K562 (cell line): Measurements from ENCODE around the gene GCDH. TPM values are rescaled to one million over a fixed set of nuclear protein-coding genes. Genes with fewer than 3 reads are reported as not detected.

Source experiments
- ADNP ChIP-seq: fragments of 200-800 bp; sonication (Bioruptor generic); IDR thresholded peaks from 2 replicates; pipeline ENCODE4 v1.6.1; 2016; ENCODE audit warnings: missing genetic modification characterization, missing compliant biosample characterization
- BCL6 ChIP-seq: fragments of 250-450 bp; sonication (Bioruptor Pico); IDR thresholded peaks from 2 replicates; pipeline ENCODE4 v1.4.0; 2020
- BDP1 ChIP-seq: IDR thresholded peaks from 3 replicates; pipeline ENCODE4 v1.6.1; 2011; ENCODE audit not compliant: insufficient read length, insufficient read depth
- CC2D1A ChIP-seq: fragments of 450-650 bp; IDR thresholded peaks from 2 replicates; pipeline ENCODE4 v1.6.1; 2017; ENCODE audit warnings: mild to moderate bottlenecking
- ESRRA ChIP-seq: fragments of 450-650 bp; IDR thresholded peaks from 2 replicates; pipeline ENCODE4 v1.6.1; 2014; ENCODE audit warnings: low read depth, mild to moderate bottlenecking, moderate library complexity, borderline replicate concordance
- ETV6 ChIP-seq, 3 experiments: fragments of 150-350 bp in 1 of 3; sonication (generic) in 1 of 3; formaldehyde crosslinking in 1 of 3; IDR thresholded peaks; 2 replicates each; pipeline versions ENCODE4 v1.6.1 to v1.8.0; 2014 to 2022; ENCODE audit warnings: borderline replicate concordance in 2 of 3, low read depth in 2 of 3, antibody characterized with exemption in 1 of 3, low read length in 1 of 3, mild to moderate bottlenecking in 1 of 3, missing genetic modification reagents in 1 of 3
- GATAD2B ChIP-seq: fragments of 450-650 bp; IDR thresholded peaks from 2 replicates; pipeline ENCODE4 v1.6.1; 2017; ENCODE audit warnings: mild to moderate bottlenecking, borderline replicate concordance
- HDAC3 ChIP-seq: fragments of 450-650 bp; IDR thresholded peaks from 2 replicates; pipeline ENCODE4 v1.6.1; 2018; ENCODE audit warnings: borderline replicate concordance, mild to moderate bottlenecking, moderate library complexity; ENCODE audit not compliant: partially characterized antibody
- IRF2 ChIP-seq: sonication (generic); formaldehyde crosslinking; IDR thresholded peaks from 2 replicates; pipeline ENCODE4 v1.8.1; 2022; ENCODE audit warnings: mild to moderate bottlenecking, missing genetic modification reagents
- KAT8 ChIP-seq: fragments of 450-650 bp; IDR thresholded peaks from 2 replicates; pipeline ENCODE4 v1.6.1; 2016; ENCODE audit warnings: low read depth, mild to moderate bottlenecking
- MED1 ChIP-seq: sonication (generic); formaldehyde crosslinking; IDR thresholded peaks from 2 replicates; pipeline ENCODE4 v1.8.1; 2023; ENCODE audit warnings: missing genetic modification reagents, borderline replicate concordance
- RAD51 ChIP-seq: fragments of 450-650 bp; IDR thresholded peaks from 2 replicates; pipeline ENCODE4 v1.7.1; 2016; ENCODE audit warnings: low read depth, mild to moderate bottlenecking, borderline replicate concordance
- SUPT5H ChIP-seq: fragments of 450-650 bp; IDR thresholded peaks from 2 replicates; pipeline ENCODE4 v1.6.1; 2016
- ZNF184 ChIP-seq: sonication (generic); formaldehyde crosslinking; IDR thresholded peaks from 2 replicates; pipeline ENCODE4 v1.5.0; 2020; ENCODE audit warnings: missing genetic modification reagents
- ZNF57 ChIP-seq: fragments of 450-650 bp; formaldehyde crosslinking; IDR thresholded peaks from 2 replicates; pipeline ENCODE4 v1.4.0; 2020; ENCODE audit warnings: mild to moderate bottlenecking, moderate library complexity
- polyA plus RNA-seq, 8 experiments: library from polyadenylated mRNA; depleted of rRNA in 4 of 8; stranded (reverse) in 5 of 8; unstranded in 3 of 8; fragments of >200 nt; fragmentation: Nextera tagmentation in 2 of 8; fragmentation: Illumina TruSeq in 1 of 8; extraction: Ambion mirVana in 2 of 8; extraction: Trizol in 1 of 8; gene quantifications; 2 replicates each; pipeline versions ENCODE4 v1.2.1 to v1.2.3, GENCODE V29; 2011 to 2014; ENCODE audit warnings: inconsistent platforms in 1 of 8, missing spikeins in 1 of 8
- total RNA-seq, 7 experiments: library from RNA; depleted of rRNA in 6 of 7; stranded (reverse); fragments of >200 nt in 6 of 7; fragmentation: Illumina TruSeq in 2 of 7; extraction: Trizol in 2 of 7; gene quantifications; 2 replicates each; pipeline versions ENCODE4 v1.2.1 to v1.2.3, GENCODE V29; 2011 to 2021; ENCODE audit warnings: low replicate concordance in 1 of 7
- TF ChIP-seq, protein P1 (sequence below): fragments of 450-650 bp; formaldehyde crosslinking; IDR thresholded peaks from 2 replicates; pipeline ENCODE4 v1.4.0; 2022; ENCODE audit warnings: missing genetic modification characterization
- TF ChIP-seq, protein P2 (sequence below): fragments of 200-600 bp; sonication (generic); IDR thresholded peaks from one replicate; pipeline ENCODE4 v1.6.1; 2012; ENCODE audit warnings: mild to moderate bottlenecking, low read depth, low read length, inconsistent platforms

Gene GCDH
- total and polyA plus RNA-seq, 9 of the 15 experiments (the other 6 are each of a cell fraction or from before 2014, with no cell fraction given), result 2.9 to 50.8 (median 19.1) TPM

DNA sequence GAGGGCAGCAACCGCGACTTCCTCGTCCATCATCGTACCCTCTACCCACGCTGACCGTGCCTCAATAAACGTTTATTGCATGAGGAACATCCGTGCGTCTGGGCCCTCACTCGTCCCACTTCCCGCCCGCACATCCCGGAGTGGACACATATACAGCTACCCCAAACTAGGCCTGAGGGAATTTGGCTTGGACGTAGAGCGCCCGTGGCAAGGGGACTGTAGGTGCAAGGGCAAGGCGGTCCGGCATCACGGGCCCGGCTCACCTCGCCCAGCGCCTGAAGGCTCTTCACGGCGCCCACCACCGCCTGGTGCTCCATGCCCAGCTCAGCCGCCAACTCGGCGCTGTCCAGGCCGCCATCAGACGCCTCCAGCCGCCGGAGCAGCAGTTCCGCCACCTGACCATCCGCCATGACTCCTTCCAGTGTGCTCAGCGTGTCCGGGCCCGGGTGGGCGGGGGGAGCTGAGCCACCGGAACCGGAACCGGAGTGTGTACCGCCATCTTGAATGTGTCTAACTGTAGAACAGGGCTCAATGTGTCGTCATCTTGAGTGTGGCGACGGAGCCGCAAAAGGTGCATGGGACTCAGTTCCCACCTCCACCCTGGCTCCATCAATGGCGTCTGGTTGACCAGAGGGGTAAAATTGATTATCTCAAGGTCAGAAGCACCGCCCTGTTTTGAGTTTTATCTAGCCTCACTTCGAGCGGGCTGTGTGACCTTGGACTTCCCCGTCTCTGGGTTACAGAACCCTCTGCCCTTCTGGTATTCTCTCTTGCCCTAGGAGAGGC lies 42.5 kb downstream of the GCDH start, which contains the start of gene FARSA (continued):
- TF ChIP-seq MED1 (CRISPR knock-in tag), result no peak
- TF ChIP-seq, protein P1, sequence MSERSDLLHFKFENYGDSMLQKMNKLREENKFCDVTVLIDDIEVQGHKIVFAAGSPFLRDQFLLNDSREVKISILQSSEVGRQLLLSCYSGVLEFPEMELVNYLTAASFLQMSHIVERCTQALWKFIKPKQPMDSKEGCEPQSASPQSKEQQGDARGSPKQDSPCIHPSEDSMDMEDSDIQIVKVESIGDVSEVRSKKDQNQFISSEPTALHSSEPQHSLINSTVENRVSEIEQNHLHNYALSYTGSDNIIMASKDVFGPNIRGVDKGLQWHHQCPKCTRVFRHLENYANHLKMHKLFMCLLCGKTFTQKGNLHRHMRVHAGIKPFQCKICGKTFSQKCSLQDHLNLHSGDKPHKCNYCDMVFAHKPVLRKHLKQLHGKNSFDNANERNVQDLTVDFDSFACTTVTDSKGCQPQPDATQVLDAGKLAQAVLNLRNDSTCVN (CRISPR knock-in tag), result no peak
- TF ChIP-seq ADNP (tag), result no peak
- no peak for TF ChIP-seq ETV6 (IDR thresholded peaks at IDR 0.05; ENCODE audit: borderline replicate concordance in 1 of 2, low read depth in 2 of 2, low read length in 1 of 2)
- TF ChIP-seq ETV6 (CRISPR knock-in tag; IDR thresholded peaks at IDR 0.05; ENCODE audit: borderline replicate concordance), result no peak
- TF ChIP-seq ESRRA, result peak; percentile 92
- peak; percentile 30; the same call in 1 of the 2 replicates for TF ChIP-seq RAD51
- TF ChIP-seq, protein P2, sequence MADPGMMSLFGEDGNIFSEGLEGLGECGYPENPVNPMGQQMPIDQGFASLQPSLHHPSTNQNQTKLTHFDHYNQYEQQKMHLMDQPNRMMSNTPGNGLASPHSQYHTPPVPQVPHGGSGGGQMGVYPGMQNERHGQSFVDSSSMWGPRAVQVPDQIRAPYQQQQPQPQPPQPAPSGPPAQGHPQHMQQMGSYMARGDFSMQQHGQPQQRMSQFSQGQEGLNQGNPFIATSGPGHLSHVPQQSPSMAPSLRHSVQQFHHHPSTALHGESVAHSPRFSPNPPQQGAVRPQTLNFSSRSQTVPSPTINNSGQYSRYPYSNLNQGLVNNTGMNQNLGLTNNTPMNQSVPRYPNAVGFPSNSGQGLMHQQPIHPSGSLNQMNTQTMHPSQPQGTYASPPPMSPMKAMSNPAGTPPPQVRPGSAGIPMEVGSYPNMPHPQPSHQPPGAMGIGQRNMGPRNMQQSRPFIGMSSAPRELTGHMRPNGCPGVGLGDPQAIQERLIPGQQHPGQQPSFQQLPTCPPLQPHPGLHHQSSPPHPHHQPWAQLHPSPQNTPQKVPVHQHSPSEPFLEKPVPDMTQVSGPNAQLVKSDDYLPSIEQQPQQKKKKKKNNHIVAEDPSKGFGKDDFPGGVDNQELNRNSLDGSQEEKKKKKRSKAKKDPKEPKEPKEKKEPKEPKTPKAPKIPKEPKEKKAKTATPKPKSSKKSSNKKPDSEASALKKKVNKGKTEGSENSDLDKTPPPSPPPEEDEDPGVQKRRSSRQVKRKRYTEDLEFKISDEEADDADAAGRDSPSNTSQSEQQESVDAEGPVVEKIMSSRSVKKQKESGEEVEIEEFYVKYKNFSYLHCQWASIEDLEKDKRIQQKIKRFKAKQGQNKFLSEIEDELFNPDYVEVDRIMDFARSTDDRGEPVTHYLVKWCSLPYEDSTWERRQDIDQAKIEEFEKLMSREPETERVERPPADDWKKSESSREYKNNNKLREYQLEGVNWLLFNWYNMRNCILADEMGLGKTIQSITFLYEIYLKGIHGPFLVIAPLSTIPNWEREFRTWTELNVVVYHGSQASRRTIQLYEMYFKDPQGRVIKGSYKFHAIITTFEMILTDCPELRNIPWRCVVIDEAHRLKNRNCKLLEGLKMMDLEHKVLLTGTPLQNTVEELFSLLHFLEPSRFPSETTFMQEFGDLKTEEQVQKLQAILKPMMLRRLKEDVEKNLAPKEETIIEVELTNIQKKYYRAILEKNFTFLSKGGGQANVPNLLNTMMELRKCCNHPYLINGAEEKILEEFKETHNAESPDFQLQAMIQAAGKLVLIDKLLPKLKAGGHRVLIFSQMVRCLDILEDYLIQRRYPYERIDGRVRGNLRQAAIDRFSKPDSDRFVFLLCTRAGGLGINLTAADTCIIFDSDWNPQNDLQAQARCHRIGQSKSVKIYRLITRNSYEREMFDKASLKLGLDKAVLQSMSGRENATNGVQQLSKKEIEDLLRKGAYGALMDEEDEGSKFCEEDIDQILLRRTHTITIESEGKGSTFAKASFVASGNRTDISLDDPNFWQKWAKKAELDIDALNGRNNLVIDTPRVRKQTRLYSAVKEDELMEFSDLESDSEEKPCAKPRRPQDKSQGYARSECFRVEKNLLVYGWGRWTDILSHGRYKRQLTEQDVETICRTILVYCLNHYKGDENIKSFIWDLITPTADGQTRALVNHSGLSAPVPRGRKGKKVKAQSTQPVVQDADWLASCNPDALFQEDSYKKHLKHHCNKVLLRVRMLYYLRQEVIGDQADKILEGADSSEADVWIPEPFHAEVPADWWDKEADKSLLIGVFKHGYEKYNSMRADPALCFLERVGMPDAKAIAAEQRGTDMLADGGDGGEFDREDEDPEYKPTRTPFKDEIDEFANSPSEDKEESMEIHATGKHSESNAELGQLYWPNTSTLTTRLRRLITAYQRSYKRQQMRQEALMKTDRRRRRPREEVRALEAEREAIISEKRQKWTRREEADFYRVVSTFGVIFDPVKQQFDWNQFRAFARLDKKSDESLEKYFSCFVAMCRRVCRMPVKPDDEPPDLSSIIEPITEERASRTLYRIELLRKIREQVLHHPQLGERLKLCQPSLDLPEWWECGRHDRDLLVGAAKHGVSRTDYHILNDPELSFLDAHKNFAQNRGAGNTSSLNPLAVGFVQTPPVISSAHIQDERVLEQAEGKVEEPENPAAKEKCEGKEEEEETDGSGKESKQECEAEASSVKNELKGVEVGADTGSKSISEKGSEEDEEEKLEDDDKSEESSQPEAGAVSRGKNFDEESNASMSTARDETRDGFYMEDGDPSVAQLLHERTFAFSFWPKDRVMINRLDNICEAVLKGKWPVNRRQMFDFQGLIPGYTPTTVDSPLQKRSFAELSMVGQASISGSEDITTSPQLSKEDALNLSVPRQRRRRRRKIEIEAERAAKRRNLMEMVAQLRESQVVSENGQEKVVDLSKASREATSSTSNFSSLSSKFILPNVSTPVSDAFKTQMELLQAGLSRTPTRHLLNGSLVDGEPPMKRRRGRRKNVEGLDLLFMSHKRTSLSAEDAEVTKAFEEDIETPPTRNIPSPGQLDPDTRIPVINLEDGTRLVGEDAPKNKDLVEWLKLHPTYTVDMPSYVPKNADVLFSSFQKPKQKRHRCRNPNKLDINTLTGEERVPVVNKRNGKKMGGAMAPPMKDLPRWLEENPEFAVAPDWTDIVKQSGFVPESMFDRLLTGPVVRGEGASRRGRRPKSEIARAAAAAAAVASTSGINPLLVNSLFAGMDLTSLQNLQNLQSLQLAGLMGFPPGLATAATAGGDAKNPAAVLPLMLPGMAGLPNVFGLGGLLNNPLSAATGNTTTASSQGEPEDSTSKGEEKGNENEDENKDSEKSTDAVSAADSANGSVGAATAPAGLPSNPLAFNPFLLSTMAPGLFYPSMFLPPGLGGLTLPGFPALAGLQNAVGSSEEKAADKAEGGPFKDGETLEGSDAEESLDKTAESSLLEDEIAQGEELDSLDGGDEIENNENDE, result no peak
- TF ChIP-seq HDAC3, result no peak
- TF ChIP-seq BDP1, result no peak
- no peak for TF ChIP-seq ZNF184 (CRISPR knock-in tag)
- no peak for TF ChIP-seq BCL6 (CRISPR knock-in tag)
- TF ChIP-seq SUPT5H, result peak; percentile 96
- TF ChIP-seq KAT8, result no peak
- no peak for TF ChIP-seq CC2D1A
- no peak for TF ChIP-seq GATAD2B
- no peak for TF ChIP-seq ZNF57 (CRISPR knock-in tag)
- no peak for TF ChIP-seq IRF2 (CRISPR knock-in tag)
